Measurements from ENCODE around the gene ZBTB1.

DNA sequence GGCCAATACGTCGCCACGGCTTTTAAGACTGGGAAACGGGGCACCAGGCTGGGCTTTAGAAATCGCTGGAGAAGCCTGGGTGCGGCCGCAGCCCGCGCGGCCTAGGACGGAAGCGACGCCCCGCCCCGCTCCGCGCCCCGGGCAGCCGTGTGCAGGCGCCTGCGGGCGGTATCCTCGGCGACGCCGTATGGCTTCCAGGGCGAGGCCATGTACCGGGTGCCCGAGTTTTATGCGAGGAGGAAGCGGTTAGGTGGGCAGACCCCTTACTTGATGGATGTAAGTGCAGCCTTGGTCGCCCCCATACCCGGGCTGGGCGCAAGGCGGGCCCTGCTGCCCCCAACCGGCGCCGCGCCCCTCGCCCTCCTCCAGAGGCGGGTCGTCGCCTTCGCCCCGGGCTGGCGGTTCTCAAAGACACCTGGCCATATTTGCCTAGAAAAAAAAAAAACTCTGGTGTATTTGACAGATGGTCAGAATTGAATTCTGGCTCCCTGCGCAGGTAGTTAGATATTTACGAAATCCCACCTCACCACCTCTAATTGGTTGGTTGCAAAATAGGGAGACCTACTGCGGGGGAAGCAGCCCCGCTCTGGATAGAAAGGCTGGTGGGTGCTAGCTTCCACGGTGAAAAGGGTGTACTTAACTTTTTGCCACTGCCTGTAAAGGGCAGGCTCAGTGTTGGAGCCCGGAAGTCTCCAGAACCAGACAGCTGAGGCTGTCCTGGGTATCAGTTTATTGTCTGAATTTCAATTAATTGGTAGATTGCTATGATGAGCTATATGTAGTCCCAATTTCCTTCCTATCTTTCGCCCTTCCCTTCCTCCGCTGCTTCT, 45.4 kb downstream of the ZBTB1 start, which contains the start of gene PPP1R36:
- no peak for TF ChIP-seq CTCF (IDR thresholded peaks at IDR 0.05)
- no peak for TF ChIP-seq POLR2A (IDR thresholded peaks at IDR 0.05)
